ENCODE results near the gene PEPD.

PEPD gene

DNA sequence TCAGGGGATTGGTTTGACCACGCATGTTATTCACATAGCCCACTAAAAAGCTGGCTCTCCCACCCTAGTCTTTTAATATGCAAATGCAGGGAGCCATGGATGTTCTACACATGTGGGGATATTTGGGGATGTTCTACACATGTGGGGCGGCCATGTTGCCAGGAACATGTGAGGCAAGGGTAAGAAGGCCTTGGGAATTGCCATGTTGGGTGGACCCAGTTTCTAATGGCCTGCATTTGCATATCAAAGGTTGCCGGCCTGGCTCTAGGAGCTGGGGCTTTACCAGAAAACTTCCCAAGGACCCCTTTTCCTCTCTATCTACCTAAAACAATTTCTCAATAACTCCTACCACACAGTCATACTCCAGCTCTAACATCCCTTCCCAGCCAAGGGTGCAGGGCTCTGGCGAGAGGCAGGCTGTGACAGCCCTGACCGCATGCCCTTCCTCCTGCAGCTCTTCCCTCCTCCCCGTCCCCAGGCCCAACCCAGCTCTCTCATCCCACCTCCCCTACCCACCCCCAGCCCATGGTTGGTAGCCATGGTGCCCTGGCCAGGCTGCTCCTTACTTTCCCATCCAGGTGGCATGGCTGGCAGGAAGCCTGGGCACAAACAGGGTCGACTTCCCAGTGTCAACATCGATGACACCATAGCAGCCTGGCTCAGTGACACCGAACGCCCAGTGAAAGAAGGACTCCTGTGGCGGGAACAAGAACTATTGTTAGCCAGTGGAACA is 11.0 kb downstream of the PEPD start:
- no peak for DNase-seq (ENCODE audit: low spot score)

DNA sequence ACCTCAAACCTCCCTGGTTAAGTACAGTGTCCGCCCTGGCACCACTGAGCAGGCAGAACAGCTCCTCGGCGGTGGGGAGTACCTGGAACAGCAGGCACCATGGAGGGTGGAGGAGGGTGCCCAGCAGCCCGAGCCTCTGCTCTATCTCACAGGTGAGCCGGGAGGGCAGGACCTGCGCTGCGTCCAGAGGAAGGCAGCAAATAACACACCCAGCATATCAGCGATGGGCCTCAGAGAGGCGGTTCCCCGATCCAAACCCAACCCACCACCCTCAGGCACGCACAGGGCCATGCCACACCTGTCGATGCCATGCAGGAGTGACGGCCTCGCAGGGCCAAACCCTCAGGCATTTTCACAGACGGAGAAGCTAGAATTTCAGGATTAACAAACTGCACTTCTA is 11.8 kb downstream of the PEPD start:
- no peak for DNase-seq (ENCODE audit: low spot score)

- no peak for DNase-seq (ENCODE audit: low spot score)
These were observed 12.5 kb downstream of the PEPD start for GRCh38 chr19:33508941-33509614.

GRCh38 chr19:33508431-33508830 is 13.2 kb downstream of the PEPD start:
- DNase-seq (ENCODE audit: low spot score), result no peak

DNA sequence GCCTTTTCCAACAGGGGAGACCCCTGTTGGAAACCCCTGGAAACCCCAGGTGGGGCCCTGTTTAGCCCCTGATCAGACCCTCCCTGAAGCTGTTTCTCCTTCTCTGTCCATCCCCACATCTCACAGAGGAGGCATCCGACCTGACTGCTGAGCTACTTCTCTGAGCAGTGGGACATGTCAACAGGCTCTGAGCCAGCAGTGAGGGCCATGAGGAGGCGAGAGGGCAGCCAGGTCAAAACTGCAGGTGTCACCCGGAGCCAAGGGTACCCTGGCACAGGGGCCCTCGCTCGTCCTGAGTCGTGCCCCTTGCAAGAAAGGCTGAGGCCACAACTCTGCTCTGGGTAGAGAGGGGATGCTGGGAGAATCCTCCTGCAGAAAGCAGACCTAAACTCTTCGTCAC is 13.6 kb downstream of the PEPD start:
- DNase-seq (ENCODE audit: low spot score), result no peak

DNA sequence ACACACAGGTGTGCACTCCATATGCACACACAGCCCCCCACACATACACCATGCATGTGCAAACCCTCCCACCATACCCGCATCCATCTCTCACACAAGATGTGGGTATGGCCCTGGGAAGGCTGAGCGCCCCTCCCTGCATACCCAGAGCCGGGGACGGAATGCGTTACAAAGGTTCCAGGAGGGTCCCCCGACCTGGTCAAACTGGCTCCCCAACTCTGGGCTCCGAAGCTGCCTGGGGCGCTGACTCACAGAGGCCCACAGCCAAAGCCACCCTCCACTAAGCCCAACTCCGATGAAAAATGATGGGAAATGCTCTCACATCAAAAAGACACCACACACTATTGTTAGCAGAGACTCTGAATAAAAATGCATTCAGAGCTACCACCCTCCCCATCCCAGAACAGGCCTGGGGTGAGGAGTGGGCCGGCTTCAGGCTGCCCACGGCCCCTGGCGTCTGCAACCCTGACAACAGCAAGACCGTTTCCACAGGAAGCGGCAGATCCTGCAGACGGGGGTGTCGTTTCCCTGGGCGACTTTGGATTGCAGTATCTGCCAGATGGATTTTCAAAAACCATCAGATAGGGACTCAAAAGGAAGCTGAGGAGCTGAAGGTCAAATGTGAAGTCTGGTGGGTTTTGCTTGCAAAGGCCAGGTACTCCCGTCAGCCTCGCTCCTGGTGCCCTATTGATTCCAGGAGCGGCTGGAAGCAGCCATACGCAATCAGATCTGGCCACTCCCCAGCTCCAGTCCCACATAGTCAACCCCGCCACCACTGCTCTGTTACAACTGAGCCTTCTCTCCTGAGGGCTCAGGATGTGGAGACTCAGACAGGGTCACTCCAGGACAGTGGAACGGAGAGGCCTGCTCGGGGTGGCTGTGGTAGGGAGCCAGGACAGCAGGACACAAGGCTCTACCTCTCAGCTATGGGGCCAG is 14.3 kb downstream of the PEPD start:
- DNase-seq (ENCODE audit: low spot score), result no peak

GRCh38 chr19:33506498-33506897 is 15.1 kb downstream of the PEPD start:
- no peak for DNase-seq (ENCODE audit: low spot score)

GRCh38 chr19:33505823-33506222 is 15.8 kb downstream of the PEPD start:
- no peak for DNase-seq (ENCODE audit: low spot score)

- DNase-seq (ENCODE audit: low spot score), result no peak
These were observed 16.4 kb downstream of the PEPD start for GRCh38 chr19:33505148-33505547.

DNA sequence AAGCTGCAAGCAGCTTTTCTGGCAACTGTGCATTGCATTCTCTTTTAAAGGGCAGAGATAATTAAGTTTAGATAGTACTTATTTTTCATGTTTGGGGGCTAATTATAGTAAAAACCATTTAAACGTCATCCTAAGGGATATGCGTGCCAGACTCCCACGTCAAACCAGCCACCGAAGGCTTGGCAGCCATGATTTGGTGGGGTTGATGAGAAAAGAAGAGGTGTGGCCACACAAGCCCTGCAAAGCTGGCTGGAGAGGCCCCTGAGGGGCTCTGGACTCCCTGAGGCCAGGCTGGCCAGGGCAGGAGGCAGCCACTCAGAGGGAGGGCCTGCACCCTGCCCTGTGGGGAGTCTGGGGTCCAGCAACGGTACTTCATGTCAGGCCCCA is 17.5 kb downstream of the PEPD start:
- no peak for DNase-seq (ENCODE audit: low spot score)

DNA sequence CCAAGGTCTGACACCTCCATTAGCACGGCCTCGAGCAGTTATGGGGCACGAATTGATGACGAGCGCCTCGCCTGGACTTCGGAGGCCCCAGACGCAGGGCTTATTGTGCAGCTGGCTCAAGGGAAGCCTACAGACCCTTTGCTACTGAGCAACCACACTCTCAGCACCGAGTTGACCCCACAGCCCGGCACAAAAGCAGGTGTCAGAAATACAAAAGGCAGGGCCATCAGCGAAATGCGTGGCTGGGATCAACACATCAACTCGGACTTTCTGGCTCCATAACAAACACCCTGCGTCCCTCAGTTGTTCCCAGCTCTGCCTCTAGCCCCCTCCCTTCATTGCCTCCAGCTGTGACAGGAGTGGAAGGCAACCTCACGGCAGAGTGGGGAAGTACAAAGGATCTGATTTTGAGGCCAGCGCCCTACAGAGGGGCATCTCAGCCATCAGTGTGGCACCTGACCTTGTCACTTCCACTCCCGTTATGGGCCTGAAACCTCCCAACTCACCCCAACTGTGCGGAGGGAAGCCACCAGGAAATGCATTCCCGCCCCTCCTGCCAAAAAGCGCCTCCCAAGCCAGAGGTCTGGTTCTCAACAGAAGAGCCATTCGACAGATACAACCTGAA is 18.0 kb downstream of the PEPD start:
- DNase-seq (ENCODE audit: low spot score), result no peak

DNA sequence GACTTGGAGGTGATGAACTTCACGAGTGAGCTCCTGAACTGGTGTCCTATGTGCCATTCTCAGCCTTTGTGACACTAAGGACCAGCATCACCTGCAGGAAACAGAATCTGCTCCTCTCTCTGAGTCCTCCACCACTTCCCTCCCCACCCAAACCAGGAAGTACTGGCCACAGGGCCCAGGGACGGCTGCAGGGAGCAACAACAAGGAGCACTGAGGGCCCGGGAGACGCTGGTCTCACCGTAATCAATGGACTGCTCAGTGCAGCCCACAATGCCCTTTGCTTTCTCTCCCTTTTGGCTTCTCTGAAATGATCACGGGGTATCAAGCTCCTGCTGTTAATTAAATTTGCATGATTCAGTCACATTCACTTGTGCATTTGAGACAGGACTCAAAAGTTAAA is 18.6 kb downstream of the PEPD start:
- DNase-seq (ENCODE audit: low spot score), result no peak

- DNase-seq (ENCODE audit: low spot score), result no peak
These were observed 19.1 kb downstream of the PEPD start for GRCh38 chr19:33502521-33502920.

DNA sequence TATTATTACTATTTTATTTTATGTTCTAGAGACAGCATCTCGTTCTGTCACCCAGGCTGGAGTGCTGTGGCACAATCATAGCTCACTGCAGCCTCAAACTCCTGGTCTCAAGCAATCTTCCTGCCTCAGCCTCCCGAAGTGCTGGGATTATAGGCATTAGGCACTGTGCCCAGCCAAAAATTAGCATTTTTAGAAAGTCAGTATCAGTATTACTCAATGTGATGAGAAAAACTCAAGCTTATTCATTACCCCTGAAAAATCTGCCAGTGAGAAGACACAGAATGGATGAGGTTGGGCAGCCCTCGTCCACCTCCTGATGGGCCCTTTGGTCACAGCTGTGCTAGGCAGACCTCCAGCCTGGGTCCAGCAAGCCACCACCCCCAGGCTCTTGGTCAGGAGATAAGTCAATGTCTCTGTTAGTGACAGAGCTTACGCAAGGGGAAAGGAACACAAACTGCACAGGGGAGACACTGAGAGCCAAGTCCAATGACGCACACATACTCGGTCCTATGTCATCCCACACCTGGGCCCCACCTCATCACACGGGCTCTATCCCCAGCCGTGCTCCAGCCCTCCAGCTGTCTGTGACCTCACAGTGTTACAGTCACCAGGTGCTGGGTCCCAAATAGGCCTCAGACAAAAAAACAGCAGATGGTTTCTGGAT is 19.8 kb downstream of the PEPD start:
- DNase-seq (ENCODE audit: low spot score), result no peak

DNA sequence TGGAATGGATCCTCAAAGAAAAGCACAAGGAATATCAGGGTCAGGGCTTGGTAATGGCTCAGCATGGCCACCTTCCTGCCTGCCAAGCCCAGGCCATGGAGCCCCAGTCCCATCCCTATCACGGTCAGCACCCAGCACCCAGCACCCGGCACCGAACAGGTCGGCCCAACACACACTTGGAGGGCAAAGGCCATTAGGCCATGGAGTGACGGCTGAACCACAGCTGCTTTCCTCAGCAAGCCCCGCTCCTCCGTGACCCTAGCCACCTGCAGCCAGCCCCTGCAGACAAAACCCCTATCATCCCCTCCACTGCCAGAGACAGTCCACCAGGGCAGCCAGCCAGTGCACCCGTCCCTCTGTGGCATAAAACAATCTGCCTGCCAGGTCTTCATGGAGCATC is 20.6 kb downstream of the PEPD start:
- DNase-seq (ENCODE audit: low spot score), result no peak

- DNase-seq (ENCODE audit: low spot score), result no peak
These were observed 21.0 kb downstream of the PEPD start for GRCh38 chr19:33500586-33500985.

DNA sequence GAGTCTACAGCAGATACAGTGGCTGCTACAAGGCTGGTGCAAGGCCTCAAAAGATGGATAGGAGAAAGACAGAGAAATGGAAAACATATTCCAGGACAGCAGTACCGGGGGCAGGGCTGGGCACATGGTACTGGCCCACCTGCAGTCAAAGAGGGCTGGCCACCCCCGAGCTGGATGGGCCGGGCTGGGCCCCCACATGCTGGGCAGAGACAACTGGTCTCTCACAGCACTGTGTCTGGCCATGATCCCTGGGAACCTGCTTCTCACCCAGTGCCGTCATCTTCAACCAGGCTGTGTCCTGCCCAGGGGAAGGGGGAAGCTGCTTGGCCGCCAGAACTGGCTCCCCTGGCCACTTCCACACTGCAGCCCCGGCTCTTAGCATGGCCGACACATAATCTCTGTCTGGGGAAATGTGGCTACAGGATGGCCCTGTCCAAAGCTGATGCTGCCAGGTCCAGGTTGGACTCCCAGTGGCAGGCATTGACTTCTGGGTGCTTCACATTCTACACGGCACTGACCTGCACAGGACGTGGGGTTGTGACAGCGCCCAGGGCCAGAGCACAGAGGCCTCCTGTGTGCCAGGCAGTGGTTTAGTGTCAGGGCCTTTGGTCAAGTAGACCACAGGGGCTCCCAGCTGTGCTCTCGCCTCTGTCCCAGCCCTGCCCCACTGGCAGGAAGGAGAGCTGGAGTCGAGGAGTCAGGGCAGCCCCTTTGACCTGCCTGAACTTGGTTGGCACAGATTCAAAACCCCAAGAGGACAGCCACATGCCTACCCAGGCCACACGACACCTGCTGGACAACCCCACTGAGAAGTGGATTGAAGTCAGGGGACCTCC is 21.7 kb downstream of the PEPD start:
- DNase-seq (ENCODE audit: low spot score), result no peak

GRCh38 chr19:33499248-33499647 is 22.3 kb downstream of the PEPD start:
- DNase-seq (ENCODE audit: low spot score), result no peak

- DNase-seq (ENCODE audit: low spot score), result no peak
These were observed 23.1 kb downstream of the PEPD start for GRCh38 chr19:33498391-33499000.

GRCh38 chr19:33497778-33498175 is 23.8 kb downstream of the PEPD start:
- no peak for DNase-seq (ENCODE audit: low spot score)
